Adipose tissue (tissue), 3 donors: Measurements from ENCODE around the gene NUBPL. TPM values are rescaled to one million over a fixed set of nuclear protein-coding genes. Genes with fewer than 3 reads are reported as not detected.
"Not testable (repeated sequence)": the region's sequence is repeated elsewhere in the genome, so short reads cannot be mapped to it uniquely, and the experiment has no call there.

Source experiments
- H3K27ac ChIP-seq: one replicate; pipeline ENCODE4 v1.5.1; 2013; ENCODE audit warnings: low read depth, low read length
- WGBS, 3 donors: extraction: QIAGEN DNeasy Blood & Tissue Kit; methylation state at CpG; one replicate each; pipeline ENCODE4 v1.1.7; 2013; 5-methylcytosine and 5-hydroxymethylcytosine counted together
- polyA plus RNA-seq, 3 donors: library from polyadenylated mRNA; stranded (reverse); fragments of 200-250 nt; gene quantifications; one replicate each; pipeline ENCODE4 v1.2.3, GENCODE V29; 2013
- donor health status: healthy with polysubstance abuse.
- donor health status: Bipolar disorder and iron deficiency.
- donor health status: healthy.

The NUBPL gene
- polyA plus RNA-seq, 3 donors = 2.9 to 7.8 (median 7.5) TPM

- no peak overlapping the region for H3K27ac ChIP-seq
- 82 to 93% (median 92%) methylated on average over 7 of the region's 7 CpGs for WGBS, 3 donors
Observed at GRCh38 chr14:31884776-31885379, 323.7 kb downstream of the NUBPL start.

DNA sequence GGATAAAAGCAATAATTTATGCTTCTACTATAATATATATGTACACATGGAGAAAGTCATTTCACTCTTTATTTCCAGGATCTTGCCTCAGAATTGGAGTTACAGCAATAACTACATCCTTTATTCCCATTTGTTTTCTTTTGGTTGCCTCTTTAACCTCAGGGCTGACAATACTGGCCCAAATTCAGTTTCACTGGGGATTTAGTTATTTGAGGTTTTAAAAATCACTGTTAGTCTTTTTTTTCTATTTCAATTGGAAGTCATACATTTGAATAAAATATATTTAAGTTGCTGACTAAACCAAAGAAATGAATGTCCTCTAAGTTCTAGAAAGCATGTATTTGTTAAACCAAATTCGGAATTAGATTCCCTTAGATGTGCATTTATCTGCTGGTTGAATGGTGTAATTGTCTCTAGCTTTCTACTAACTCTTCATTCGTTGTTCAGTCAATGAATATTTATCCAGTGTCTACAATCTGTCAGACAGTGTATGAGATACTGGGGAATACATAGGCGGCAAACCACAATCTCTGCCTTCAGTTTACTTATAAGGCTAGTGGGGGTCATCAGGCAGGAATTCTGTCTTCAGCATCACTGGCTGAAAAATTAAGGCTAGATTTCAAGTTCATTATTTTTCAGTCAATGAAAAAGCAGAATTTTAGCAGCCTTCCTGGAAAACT, 325.1 kb downstream of the NUBPL start:
- no peak overlapping the region for H3K27ac ChIP-seq
- WGBS, 3 donors = 60 to 86% (median 83%) methylated on average over 3 of the region's 3 CpGs

DNA sequence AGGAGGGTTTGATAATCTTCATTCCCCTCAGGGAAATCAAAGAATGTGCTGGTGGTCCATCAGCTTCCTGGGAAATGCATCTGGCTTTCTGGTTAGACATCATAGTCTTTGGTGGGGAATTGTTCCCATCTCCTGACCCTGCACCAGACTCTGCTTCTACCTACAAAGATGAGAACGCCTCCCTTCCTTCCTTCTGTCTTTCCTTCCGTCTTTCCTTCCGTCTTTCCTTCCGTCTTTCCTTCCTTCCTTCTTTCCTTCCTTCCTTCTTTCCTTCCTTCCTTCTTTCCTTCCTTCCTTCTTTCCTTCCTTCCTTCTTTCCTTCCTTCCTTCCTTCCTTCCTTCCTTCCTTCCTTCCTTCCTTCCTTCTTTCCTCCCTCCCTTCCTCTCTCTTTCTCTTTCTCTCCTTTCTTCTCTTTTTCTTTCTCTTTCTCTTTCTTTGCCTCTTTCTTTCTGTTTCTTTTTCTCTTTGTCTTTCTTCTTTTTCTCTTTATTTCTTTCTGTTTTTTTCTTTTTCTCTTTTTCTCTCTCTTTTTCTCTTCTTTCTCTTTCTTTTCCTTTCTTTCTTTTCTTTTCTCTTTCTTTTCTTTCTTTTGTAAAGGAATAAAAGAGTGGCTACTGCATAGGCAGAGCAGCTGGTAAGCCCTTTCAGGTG, 326.9 kb downstream of the NUBPL start:
- WGBS, 3 donors = 76 to 86% (median 85%) methylated on average over 4 of the region's 4 CpGs
- no peak overlapping the region for H3K27ac ChIP-seq

DNA sequence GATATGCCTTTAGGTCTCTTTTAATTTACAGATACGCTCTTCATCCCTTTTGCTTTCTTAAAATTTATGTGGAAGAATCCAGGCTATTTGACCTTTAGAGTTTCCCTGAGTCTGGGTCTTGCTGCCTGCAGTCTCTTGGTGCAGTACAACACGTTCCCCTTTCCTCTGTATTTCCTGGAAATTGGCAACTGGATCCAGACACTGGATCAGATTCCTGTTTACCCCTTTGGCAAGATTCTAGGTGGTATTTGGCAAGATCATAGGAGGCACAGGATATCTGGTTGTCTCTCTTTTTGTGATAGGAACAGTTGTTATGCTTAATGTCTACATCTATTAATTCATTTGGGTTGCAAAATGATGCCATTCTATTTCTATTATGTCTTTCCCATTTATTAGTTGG, 328.1 kb downstream of the NUBPL start:
- 73 to 76% (median 75%) methylated on average over 2 of the region's 2 CpGs for WGBS, 3 donors

GRCh38 chr14:31890202-31890601, 329.0 kb downstream of the NUBPL start:
- 97 to 98% (median 98%) methylated on average over 4 of the region's 4 CpGs for WGBS, 3 donors
- not testable (repeated sequence) for H3K27ac ChIP-seq

More for the DNA sequence above, 328.1 kb downstream of the NUBPL start:
- H3K27ac ChIP-seq = no peak overlapping the region

- no peak overlapping the region for H3K27ac ChIP-seq
- WGBS, 3 donors = 36 to 64% (median 53%) methylated on average over 5 of the region's 5 CpGs
Observed at GRCh38 chr14:31893221-31893757, 332.1 kb downstream of the NUBPL start.

DNA sequence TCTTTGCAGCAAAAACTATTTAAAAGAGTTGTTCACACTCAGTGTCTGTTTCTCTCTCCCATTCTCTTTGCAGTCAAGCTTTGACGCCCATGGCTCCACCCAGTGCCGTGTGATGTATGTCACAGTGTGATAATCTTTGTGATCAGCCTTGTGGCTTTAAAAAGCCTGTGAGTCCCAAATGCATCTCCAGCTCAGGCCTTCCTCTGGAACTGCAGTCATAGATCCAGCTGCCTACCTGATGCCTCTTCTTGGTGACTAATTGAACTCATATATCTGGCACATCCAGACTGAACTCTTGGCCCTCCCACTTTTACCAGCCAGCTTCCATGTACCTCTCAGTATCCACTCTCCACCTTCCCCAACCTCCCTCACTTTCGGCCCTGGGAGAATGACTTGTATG, 333.1 kb downstream of the NUBPL start:
- no peak overlapping the region for H3K27ac ChIP-seq
- WGBS, 3 donors = 66 to 88% (median 81%) methylated on average over 3 of the region's 3 CpGs

DNA sequence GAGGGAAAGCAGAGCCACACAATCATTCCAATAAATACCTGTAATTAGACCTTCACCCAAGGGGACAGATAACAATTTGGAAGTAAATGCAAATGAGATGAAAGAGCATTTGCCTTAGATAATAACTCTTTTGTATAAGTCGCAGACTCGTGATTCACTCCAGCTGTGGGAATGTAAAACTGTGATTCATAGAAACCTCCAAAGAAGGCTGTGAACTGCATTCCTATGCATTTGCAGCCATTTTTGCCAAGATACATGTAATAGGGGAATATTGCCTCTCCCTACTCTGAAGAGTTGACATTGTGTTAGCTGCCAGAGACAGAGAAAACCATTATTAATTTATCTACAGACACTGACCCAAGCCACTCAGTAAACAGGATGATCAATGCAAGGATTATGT, 334.0 kb downstream of the NUBPL start:
- no peak overlapping the region for H3K27ac ChIP-seq
- 83 to 90% (median 85%) methylated on average over 2 of the region's 2 CpGs for WGBS, 3 donors

- WGBS, 3 donors = 68 to 78% (median 68%) methylated on average over 2 of the region's 2 CpGs
Observed at GRCh38 chr14:31895646-31896045, 334.4 kb downstream of the NUBPL start.

DNA sequence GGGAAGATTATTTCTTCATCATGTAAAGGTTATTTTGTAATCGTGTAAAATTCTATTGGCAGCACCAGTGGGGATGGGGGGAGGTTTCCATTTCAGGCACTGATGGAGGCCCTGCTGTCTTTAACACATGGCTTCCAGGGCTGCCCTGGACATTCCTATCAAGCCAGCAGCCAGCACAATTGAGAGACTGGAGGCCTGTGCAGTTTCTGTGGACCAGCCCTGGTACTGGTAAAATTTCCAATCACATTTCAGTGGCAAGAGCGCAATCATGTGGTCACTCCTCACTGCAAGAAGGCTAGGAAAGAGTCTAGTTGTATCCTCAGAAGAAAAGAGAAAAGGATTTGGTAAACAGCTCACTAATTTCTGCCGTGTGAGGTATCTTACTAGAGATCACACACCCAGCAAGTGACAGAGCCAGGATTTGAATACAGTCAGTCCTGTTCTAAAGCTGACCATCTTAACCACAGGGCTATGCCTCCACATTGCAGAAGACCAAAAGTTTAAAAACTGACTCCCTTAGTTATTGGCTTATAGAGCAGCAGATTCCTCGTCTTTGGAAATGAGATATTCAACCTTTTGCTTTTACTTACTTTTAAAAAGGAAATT, 336.5 kb downstream of the NUBPL start:
- WGBS, 3 donors = 73 to 86% (median 77%) methylated on average over 4 of the region's 4 CpGs
- no peak overlapping the region for H3K27ac ChIP-seq

More at GRCh38 chr14:31895646-31896045, 334.4 kb downstream of the NUBPL start:
- H3K27ac ChIP-seq = no peak overlapping the region

GRCh38 chr14:31898838-31899528, 337.8 kb downstream of the NUBPL start:
- no peak overlapping the region for H3K27ac ChIP-seq

- no peak overlapping the region for H3K27ac ChIP-seq
- 37 to 75% (median 67%) methylated on average over 2 of the region's 2 CpGs for WGBS, 3 donors
Observed at GRCh38 chr14:31902002-31902401, 340.8 kb downstream of the NUBPL start.

DNA sequence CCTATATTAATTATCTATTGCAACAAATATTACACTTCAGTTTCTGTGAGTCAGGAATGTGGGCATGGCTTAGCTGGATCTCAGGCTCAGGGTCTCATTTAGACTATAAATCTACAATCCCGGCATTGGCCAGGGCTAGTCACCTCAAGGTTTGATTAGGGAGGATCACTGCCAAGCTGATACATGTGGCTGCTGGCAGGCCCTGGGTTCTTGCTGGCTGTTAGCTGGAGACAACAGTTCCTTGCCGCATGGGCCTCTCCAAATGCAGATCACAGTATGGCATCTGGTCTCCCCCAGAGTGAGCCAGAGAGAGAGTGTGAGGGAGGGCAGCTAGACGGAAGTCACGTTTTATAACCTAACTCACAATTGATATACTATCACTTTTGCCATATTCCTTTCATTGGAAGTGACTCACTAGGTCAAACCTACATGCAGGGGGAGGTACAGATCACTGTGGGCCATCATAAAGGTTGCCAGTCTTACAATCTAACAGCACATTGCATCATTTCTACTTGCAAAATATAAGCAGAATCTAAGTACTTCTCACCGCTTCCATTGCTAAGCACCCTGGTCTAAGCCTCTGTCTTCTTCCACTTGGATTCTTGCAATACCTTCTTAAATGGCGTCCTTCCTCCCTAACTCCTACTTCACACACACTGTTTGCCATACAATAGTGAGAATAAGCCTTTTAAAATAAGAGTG, 341.9 kb downstream of the NUBPL start:
- H3K27ac ChIP-seq = no peak overlapping the region
- 71 to 93% (median 87%) methylated on average over 6 of the region's 6 CpGs for WGBS, 3 donors

DNA sequence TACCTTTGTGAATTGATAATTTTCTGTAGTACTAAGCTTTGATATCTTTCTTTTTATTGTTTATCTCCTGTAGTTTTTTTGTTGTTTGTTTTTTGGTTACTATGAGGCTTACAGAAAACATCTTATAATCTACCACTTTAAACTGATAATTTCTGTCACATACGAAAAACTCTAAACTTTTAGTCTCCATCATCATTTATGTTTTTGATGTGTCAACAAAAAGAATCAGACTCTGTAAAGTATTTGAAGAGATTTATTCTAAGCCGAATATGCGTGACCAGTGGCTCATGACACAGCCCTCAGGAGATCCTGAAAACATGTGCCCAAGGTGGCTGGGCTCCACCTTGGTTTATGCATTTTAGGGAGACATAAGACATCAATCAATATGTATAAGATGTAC, 348.8 kb downstream of the NUBPL start:
- 93 to 96% (median 95%) methylated on average over 3 of the region's 3 CpGs for WGBS, 3 donors
- H3K27ac ChIP-seq = no peak overlapping the region
